NCI-H526 (cell line): ENCODE data around the gene FAM216B.
"Not testable (repeated sequence)": the region's sequence is repeated elsewhere in the genome, so short reads cannot be mapped to it uniquely, and the experiment has no call there.

Source experiments
- DNase-seq, 2 experiments: peaks; one replicate each; lab custom pipeline; 2025; lab: John Stamatoyannopoulos, UW

FAM216B gene

GRCh38 chr13:42786715-42787114 lies 5.3 kb downstream of the FAM216B start:
- peak in 1 of 2 experiments; percentile 69 for DNase-seq

GRCh38 chr13:42788601-42789000 lies 7.2 kb downstream of the FAM216B start:
- DNase-seq: no peak

- no peak for DNase-seq
Observed at GRCh38 chr13:42792154-42792553, 10.8 kb downstream of the FAM216B start.

GRCh38 chr13:42794577-42795275 lies 13.3 kb downstream of the FAM216B start:
- DNase-seq: no peak

- no peak for DNase-seq
Observed at GRCh38 chr13:42795666-42796065, 14.3 kb downstream of the FAM216B start.

- DNase-seq: no peak
Observed at GRCh38 chr13:42796747-42797356, 15.5 kb downstream of the FAM216B start.

- no peak for DNase-seq
Observed at GRCh38 chr13:42798118-42798517, 16.7 kb downstream of the FAM216B start.

GRCh38 chr13:42800109-42800643 lies 18.8 kb downstream of the FAM216B start:
- DNase-seq: no peak

- DNase-seq: no peak
Observed at GRCh38 chr13:42803563-42804204, 22.3 kb downstream of the FAM216B start.

GRCh38 chr13:42804244-42804874 lies 23.0 kb downstream of the FAM216B start:
- no peak for DNase-seq

- DNase-seq: no peak
Observed at GRCh38 chr13:42807241-42807640, 25.9 kb downstream of the FAM216B start.

GRCh38 chr13:42807866-42808265 lies 26.5 kb downstream of the FAM216B start:
- DNase-seq: no peak

- DNase-seq: no peak
Observed at GRCh38 chr13:42808341-42808940, 27.1 kb downstream of the FAM216B start.

GRCh38 chr13:42812316-42812715 lies 30.9 kb downstream of the FAM216B start:
- peak in 1 of 2 experiments; percentile 36 for DNase-seq

GRCh38 chr13:42814868-42815267 lies 33.5 kb downstream of the FAM216B start:
- DNase-seq: peak; percentile 24 to 34

GRCh38 chr13:42815681-42816080 lies 34.3 kb downstream of the FAM216B start:
- no peak for DNase-seq

GRCh38 chr13:42816538-42816937 lies 35.2 kb downstream of the FAM216B start:
- DNase-seq: no peak

- DNase-seq: not testable (repeated sequence)
Observed at GRCh38 chr13:42819687-42820086, 38.3 kb downstream of the FAM216B start.

- no peak for DNase-seq
Observed at GRCh38 chr13:42820451-42820850, 39.1 kb downstream of the FAM216B start.

- no peak for DNase-seq
Observed at GRCh38 chr13:42821437-42821836, 40.1 kb downstream of the FAM216B start.

GRCh38 chr13:42832341-42833096 lies 51.1 kb downstream of the FAM216B start:
- DNase-seq: no peak
